HCT116 (cell line): ENCODE data around the gene CAV1.

Experiments used
- ATF3 ChIP-seq: IDR thresholded peaks from 2 replicates; pipeline ENCODE4 v1.6.1; 2012
- POLR2A ChIP-seq: IDR thresholded peaks from 2 replicates; pipeline ENCODE4 v1.7.0; 2011; ENCODE audit warnings: borderline replicate concordance; ENCODE audit not compliant: insufficient read depth, insufficient read length; ENCODE audit errors: extremely low read depth
- SIN3A ChIP-seq: IDR thresholded peaks from 2 replicates; pipeline ENCODE4 v1.6.1; 2012; ENCODE audit warnings: low read depth
- YY1 ChIP-seq: IDR thresholded peaks from 2 replicates; pipeline ENCODE4 v1.6.1; 2011; ENCODE audit warnings: low read length, low read depth, moderate library complexity, mild to moderate bottlenecking; ENCODE audit not compliant: insufficient replicate concordance; ENCODE audit errors: extremely low read depth
- TF ChIP-seq, protein P1 (sequence below): IDR thresholded peaks from 2 replicates; pipeline ENCODE4 v1.6.1; 2012; ENCODE audit warnings: low read depth

DNA sequence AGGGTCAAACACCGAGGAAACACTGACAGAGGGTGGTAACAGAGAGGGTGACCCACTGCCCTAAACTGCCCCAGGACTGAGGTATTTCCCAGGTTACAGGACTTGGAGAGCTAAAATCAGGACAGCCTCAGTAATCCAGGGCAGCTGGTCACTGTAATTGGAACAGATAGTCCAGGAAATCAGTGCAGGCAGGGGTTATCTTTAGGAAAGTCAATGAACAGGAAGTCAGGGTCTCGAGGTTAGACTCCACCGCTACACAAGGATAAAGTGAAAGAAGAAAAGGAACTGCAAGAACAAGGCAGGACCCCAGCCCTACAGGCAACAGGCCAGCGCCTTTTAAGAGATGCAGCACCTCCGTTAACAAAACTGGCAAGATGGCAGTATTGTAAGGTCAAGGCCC is 61.1 kb downstream of the CAV1 start:
- TF ChIP-seq ATF3 (no peak), SIN3A (no peak), POLR2A (no peak), YY1 (no peak)
- TF ChIP-seq, protein P1, sequence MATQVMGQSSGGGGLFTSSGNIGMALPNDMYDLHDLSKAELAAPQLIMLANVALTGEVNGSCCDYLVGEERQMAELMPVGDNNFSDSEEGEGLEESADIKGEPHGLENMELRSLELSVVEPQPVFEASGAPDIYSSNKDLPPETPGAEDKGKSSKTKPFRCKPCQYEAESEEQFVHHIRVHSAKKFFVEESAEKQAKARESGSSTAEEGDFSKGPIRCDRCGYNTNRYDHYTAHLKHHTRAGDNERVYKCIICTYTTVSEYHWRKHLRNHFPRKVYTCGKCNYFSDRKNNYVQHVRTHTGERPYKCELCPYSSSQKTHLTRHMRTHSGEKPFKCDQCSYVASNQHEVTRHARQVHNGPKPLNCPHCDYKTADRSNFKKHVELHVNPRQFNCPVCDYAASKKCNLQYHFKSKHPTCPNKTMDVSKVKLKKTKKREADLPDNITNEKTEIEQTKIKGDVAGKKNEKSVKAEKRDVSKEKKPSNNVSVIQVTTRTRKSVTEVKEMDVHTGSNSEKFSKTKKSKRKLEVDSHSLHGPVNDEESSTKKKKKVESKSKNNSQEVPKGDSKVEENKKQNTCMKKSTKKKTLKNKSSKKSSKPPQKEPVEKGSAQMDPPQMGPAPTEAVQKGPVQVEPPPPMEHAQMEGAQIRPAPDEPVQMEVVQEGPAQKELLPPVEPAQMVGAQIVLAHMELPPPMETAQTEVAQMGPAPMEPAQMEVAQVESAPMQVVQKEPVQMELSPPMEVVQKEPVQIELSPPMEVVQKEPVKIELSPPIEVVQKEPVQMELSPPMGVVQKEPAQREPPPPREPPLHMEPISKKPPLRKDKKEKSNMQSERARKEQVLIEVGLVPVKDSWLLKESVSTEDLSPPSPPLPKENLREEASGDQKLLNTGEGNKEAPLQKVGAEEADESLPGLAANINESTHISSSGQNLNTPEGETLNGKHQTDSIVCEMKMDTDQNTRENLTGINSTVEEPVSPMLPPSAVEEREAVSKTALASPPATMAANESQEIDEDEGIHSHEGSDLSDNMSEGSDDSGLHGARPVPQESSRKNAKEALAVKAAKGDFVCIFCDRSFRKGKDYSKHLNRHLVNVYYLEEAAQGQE = no peak
